HG03108 (cell line): ENCODE data around the gene SESTD1.
"Not testable (repeated sequence)": the region's sequence is repeated elsewhere in the genome, so short reads cannot be mapped to it uniquely, and the experiment has no call there.

Source experiments
- ATAC-seq: cut with Tn5 transposase; IDR thresholded peaks from one replicate; pipeline ENCODE4 v1.9.1; 2021; ENCODE audit warnings: moderate library complexity; ENCODE audit not compliant: unreplicated experiment

Gene SESTD1

DNA sequence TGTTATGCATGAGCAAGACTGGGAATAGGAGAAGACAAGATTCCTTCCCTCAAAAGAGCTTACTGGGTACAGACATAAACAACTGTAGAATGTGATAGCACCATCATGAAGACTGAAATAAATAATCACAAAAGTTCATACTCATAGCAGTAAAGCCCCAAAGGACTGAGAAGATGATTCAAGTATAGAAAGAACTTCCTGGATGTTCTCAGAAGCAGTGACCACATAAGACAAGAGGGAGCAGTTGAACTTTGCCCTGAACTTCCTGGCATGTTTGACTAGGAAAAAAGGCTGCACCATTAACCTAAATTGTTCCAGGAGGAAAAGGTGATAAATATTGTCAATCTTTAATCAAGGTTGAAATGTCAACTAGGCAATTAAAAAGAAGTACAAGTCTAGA, 156.9 kb downstream of the SESTD1 start:
- ATAC-seq: peak; percentile 61

GRCh38 chr2:179106676-179107428, 157.8 kb downstream of the SESTD1 start:
- peak; percentile 49 for ATAC-seq

- ATAC-seq: no peak
Measured at GRCh38 chr2:179106342-179106675, 158.3 kb downstream of the SESTD1 start.

DNA sequence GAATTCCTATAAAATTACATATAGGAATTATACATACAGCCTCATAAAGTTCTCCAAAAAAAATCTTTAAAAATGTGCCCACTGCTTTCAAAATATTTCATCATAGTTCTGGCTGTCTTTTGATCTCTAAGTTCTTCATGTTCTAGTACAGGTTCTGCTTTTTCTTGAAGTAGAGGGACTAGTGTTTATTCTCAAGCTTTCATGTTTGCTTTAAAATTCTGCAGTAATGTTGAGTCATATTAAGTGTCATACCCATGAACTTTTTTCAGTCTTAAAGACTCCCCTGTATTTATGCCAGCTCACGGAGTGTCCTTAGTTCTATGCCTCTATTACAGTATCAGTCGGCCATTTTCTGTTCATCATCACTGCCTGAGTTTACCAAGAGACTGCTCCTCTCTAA, 159.9 kb downstream of the SESTD1 start:
- ATAC-seq: no peak

- no peak for ATAC-seq
Measured at GRCh38 chr2:179098080-179098689, 166.4 kb downstream of the SESTD1 start.

DNA sequence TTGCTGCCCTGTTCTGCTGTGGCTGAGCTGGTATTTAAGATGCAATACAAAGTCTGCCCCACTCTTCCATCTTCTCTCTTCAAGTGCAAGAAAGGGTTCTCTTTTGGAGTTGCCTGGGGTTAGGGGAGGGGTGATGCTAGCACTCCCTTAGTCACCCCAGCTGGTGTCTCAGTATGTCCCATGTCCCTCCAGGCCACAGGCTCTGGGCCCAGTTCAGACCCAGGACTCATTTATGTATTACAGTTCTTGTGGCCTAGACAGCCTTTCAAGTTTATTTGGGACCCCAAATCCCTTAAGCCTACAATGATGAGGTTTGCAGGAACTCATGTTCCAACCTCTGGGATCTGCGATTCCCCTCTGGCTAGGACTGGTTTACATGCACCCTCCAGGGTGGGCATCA, 167.5 kb downstream of the SESTD1 start:
- ATAC-seq: no peak

- ATAC-seq: peak; percentile 96
Measured at GRCh38 chr2:179096090-179096489, 168.5 kb downstream of the SESTD1 start.

- not testable (repeated sequence) for ATAC-seq
Measured at GRCh38 chr2:179092912-179093311, 171.7 kb downstream of the SESTD1 start.

- ATAC-seq: no peak
Measured at GRCh38 chr2:179082697-179083096, 181.9 kb downstream of the SESTD1 start.

- ATAC-seq: no peak
Measured at GRCh38 chr2:179081954-179082353, 182.7 kb downstream of the SESTD1 start.

GRCh38 chr2:179072527-179072926, 192.1 kb downstream of the SESTD1 start:
- no peak for ATAC-seq

GRCh38 chr2:179071810-179072355, 192.7 kb downstream of the SESTD1 start:
- no peak for ATAC-seq

GRCh38 chr2:179070895-179071294, 193.7 kb downstream of the SESTD1 start:
- ATAC-seq: no peak

DNA sequence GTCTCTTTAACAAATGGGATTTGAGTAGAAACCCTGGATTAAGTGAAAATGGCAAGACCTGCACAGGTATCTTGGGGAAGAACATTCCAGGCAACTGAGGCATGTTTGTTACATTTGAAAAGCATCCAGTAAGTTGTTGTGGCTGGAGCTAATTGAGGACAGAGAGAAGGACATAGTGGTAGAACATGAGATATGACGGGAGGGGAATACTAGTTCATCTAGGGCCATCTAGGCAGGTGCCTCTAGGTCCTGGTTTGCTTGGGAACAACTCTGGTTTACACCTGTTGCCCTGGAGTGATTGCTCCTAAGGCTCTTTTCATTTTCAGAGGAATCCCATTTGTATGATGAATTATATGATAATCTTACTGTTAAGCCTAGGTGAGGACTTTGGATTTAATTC, 194.9 kb downstream of the SESTD1 start:
- ATAC-seq: no peak

GRCh38 chr2:179068991-179069643, 195.5 kb downstream of the SESTD1 start:
- no peak for ATAC-seq

DNA sequence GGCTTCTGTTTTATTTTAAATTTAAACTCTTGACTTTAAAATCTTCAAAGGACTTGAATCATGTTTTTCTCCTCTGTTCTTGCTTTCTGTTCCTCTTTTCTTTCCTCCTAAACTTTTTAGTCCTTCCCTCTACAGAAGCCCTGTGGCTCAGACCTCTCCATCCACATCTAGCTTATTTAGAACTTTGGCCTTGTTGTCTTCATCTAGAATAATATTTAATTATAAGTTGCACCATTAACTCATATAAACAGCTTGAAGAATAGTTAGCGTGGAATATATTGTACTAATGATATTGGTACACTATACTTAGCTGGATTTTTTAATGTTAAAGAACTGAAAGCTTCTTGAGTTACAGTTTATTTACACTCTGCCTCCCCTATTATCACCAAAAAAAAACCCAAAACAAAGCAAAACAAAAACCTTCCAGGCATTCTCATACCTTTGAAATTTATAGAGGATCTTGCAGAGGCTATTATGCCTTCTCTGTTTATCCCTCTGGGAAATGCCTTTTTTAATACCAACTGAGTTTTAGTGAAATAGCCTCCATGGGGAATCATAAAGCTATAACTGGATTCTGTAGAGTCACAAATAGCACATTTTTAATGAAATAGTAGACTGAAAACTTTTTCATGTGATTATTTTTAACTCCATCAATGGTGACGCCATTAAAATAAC, 205.5 kb downstream of the SESTD1 start:
- no peak for ATAC-seq

- ATAC-seq: no peak
Measured at GRCh38 chr2:179057737-179058136, 206.9 kb downstream of the SESTD1 start.

DNA sequence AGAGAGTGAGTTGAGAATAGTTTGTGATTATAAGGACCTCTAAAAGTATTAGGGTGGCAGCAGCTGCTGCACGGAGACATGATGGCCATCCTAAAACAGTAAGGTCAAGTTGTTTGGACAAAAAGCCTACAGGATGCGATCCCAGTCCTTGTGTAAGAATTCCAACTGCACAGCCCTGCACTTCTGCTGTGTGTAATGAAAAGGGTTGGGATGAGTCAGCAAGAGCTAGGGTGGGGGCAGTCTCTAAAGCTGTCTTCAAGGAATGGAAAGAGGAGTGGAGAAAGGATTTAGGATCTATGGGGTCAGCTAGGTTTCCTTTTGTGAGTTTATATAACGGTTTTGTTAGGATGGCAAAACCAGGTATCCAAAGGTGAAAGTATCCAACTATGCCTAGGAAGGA, 211.1 kb downstream of the SESTD1 start:
- ATAC-seq: not testable (repeated sequence)
